Stimulated activated CD4-positive, alpha-beta T cell treated with anti-CD3 and anti-CD28 coated beads, Interleukin-15, amount 100 ng/mL, for 1 hour (primary cell): ENCODE data around the gene WDR31.
"Not testable (repeated sequence)": the region's sequence is repeated elsewhere in the genome, so short reads cannot be mapped to it uniquely, and the experiment has no call there.

ENCODE experiments used
- DNase-seq, 2 donors: peaks; one replicate each; pipeline ENCODE4 v3.0.0-alpha.2; 2020; ENCODE audit warnings: low read depth in 1 of 2, low spot score in 1 of 2

Gene WDR31

GRCh38 chr9:113368982-113369854 lies 29.1 kb upstream of the WDR31 start:
- DNase-seq = no peak

DNA sequence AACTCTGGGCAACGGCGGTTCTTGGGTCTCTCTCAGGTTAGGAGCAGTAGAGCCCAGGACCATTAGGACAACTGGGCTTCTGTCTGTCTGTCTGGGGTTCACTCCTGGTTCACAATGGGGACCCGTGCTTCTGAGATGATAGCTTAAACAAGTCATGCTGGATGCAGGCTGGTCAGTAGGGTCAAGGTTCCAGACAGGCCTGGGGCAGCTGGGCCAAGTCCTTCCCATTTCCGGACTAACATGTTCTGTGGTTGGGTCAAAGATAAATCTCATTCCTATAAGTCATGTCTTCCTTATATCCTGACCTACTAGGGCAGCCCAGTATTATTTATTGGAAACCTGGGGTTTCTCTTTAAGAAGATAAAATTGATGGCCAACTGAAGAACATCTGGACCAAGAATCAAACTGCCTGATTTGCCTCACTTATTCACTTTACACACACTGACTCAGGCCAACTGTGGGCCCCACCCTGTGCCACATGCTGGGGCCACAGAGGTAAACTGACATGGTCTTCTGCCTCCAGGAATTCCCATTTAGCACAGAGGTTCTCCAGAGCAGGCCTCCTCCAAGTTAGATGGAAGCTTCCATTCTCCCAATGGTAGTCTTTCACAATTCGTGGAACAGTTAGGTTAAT lies 28.4 kb upstream of the WDR31 start:
- no peak for DNase-seq

GRCh38 chr9:113365652-113366051 lies 25.6 kb upstream of the WDR31 start:
- DNase-seq = not testable (repeated sequence)

- no peak for DNase-seq
Measured at GRCh38 chr9:113364951-113365350, 24.9 kb upstream of the WDR31 start.

- no peak for DNase-seq
Measured at GRCh38 chr9:113363336-113363735, 23.3 kb upstream of the WDR31 start.

- DNase-seq = no peak
Measured at GRCh38 chr9:113361304-113362018, 21.4 kb upstream of the WDR31 start.

GRCh38 chr9:113360242-113360842 lies 20.3 kb upstream of the WDR31 start:
- no peak for DNase-seq

DNA sequence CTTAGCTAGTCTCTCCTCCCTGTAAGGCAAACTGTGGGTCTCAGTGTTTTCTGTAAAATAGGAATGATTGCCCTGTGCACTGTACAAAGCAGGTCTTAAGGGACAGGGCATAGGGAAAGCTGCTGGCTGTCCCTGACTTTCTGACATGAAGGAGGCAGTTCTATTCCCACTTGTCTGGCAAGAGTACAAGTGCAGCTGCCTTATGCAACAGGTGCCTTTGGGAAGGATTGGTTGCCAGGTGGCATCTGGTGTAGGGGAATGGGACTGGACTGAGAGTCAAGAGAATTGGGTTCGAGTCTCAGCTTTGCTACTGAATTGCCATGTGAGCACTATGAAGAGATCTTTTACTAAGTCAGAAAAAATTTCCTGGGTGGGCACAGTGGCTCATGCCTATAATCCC lies 19.3 kb upstream of the WDR31 start:
- no peak for DNase-seq

DNA sequence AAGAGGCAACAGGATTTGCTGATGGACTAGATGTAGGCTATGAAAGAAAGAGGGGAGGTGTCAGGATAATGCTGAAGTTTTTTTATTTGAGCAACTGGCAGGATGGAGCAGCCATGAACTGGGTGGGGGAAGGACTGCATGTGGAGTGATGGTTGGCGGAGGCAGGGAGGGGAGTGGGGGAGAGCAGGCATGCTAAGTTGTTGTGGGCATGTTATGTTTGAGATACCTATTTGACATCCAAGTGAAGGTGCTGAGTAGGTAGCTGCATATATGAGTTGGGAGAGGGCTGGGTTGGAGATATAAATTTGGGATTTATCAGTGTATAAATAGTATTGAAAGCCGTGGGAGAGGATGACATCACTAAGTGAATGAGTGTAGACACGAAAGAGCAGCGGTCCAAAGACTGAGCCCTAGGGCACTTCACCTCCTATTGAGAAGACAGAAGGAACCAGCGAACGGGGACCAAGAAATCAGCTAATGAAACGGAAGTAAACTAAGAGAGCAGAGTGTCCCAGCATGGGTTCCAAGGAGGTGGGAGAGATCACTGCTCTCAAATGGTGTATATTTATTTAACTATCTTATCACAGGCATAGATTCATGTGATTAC lies 16.7 kb upstream of the WDR31 start:
- no peak for DNase-seq

DNA sequence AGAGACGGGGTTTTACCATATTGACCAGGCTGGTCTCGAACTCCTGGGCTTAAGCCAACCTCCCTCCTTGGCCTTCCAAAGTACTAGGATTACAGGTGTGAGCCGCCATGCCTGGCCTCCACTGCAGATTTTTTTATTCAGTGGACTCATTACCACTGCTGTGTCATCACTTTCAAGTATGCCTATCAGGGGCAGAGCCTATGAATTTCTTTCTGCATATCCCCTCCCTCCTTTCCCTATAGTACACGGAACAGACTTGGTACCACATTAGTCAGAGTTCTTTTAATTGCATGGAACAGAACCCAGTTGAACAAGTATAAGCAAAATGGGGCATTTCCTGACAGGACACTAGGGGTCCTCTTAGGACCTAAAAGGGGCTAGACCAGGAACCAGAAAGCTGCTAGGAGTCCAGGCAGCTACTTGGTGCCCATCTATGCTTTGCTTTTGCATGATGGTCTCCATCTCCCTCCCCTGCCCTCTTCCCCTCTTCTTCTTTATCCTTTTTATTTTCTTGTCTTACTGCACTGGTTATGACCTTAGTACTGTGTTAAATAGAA lies 15.0 kb upstream of the WDR31 start:
- DNase-seq = no peak

DNA sequence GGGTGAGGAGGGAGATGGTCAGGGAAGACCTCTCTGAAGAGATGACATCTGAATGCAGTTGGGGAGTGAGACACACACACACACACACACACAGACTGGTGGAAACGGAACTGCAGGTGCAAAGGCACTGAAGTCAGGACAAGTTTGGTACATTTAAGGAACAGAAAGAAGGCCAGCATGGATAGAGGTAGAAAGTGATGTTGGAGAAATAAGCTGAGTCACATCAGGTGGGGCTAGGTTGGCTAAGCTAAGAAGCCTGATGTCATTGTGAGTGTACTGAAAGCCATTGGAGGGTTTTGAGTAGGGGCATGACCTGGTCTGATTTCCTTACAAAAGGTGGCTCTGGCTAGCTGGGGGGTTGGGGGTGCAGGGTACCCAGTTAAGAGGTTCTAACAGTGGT lies 12.3 kb upstream of the WDR31 start:
- DNase-seq = no peak

DNA sequence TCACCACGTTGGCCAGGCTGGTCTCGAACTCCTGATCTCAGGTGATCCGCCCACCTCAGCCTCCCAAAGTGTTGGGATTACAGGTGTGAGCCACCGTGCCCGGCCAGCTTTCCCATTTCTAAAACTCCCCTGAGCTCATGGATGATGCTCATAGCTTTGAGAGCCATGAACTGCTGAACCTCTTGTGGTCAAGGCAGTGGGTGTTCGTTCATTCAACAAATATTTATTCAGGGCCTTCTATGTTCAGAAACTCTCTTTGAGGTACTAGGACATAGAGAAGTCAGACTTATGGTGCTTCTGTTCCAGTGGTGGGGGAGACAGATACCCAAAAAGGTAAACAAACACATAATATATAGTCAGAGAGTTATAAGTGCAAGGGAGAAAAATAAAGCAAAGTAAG lies 11.9 kb upstream of the WDR31 start:
- DNase-seq = no peak

GRCh38 chr9:113350937-113351336 lies 10.9 kb upstream of the WDR31 start:
- no peak for DNase-seq

- DNase-seq = no peak
Measured at GRCh38 chr9:113350107-113350661, 10.1 kb upstream of the WDR31 start.

GRCh38 chr9:113349445-113350094 lies 9.5 kb upstream of the WDR31 start, which contains the start of gene BSPRY:
TSS of gene BSPRY (plus strand) at chr9:113349541. CDS start at chr9:113349580, 39 bp downstream.
- no peak for DNase-seq

- no peak for DNase-seq
Measured at GRCh38 chr9:113349066-113349444, 9.0 kb upstream of the WDR31 start.

- DNase-seq = no peak
Measured at GRCh38 chr9:113348437-113348836, 8.4 kb upstream of the WDR31 start.

DNA sequence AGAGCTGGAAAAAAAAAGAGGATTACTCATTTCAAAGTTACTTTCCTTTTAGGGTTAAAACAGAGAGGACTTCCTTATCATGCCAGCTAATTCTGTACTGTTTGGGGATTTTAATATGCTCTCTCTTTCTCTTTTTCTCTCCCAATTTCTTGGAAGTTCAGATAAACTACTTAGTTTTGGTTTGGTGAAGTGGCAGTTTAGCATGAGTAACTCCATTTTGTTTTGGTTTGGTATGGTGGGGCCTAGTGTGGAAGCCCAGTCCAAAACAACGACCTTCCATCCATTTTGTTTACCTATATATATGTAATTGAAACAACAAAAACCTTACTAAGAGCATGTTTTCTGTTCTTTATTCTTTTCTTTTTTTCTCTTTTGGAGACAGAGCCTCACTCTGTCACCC lies 5.6 kb upstream of the WDR31 start:
- no peak for DNase-seq

DNA sequence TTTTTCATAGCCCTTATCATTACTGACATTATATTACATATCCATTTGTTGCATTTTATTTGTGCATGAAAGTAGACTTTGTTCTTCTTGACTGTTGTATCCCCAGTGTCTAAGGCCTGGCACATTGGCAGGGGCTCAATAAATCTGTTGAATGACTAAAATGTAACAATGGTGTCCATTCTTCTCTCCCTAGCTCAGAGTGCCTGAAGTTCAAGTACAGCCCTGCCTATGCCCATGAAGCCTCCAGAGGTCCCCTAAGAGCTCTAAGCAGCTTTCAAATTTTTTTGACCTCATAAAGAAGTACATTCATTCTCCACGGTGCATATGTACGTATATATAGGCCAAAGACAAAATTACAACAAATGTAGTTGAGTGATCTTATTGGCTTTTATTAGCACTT lies 5.1 kb upstream of the WDR31 start:
- DNase-seq = no peak

GRCh38 chr9:113343732-113344231 lies 3.7 kb upstream of the WDR31 start:
- no peak for DNase-seq
